Stomach (tissue), 4 donors: ENCODE data around the gene SPATA20.
A peak's percentile ranks its signal among the peaks of the same experiment; 100 is the strongest.

Experiments
- CTCF ChIP-seq, 7 experiments: fragments of 450-650 bp in 4 of 7; fragments of 200-600 bp in 3 of 7; sonication (generic) in 3 of 7; IDR thresholded peaks; one replicate each; pipeline ENCODE4 v1.5.1; 2016 to 2019; ENCODE audit warnings: antibody characterized with exemption in 7 of 7, control low read depth in 2 of 7, mild to moderate bottlenecking in 1 of 7
- EP300 ChIP-seq: sonication (generic); formaldehyde crosslinking; IDR thresholded peaks from one replicate; pipeline ENCODE4 v1.6.1; 2017; ENCODE audit warnings: antibody characterized with exemption
- POLR2A ChIP-seq, 4 donors: fragments of 450-650 bp; IDR thresholded peaks; one replicate each; pipeline ENCODE4 v1.6.1; 2016; ENCODE audit warnings: antibody characterized with exemption in 4 of 4, control low read depth in 2 of 4, mild to moderate bottlenecking in 1 of 4, moderate library complexity in 1 of 4
- POLR2AphosphoS5 ChIP-seq, 3 donors: sonication (generic); formaldehyde crosslinking; IDR thresholded peaks; one replicate each; pipeline ENCODE4 v1.6.1; 2016; ENCODE audit warnings: antibody characterized with exemption in 3 of 3

GRCh38 chr17:50546701-50547034 is 306 bp upstream of the SPATA20 start:
- TF ChIP-seq POLR2A (IDR thresholded peaks at IDR 0.05), result no peak
- no peak for TF ChIP-seq POLR2AphosphoS5 (IDR thresholded peaks at IDR 0.05)
- peak in 1 of 7 experiments; percentile 73 for TF ChIP-seq CTCF (IDR thresholded peaks at IDR 0.05)
- TF ChIP-seq EP300, result no peak
